ENCODE data around the gene RTKN2.

DNA sequence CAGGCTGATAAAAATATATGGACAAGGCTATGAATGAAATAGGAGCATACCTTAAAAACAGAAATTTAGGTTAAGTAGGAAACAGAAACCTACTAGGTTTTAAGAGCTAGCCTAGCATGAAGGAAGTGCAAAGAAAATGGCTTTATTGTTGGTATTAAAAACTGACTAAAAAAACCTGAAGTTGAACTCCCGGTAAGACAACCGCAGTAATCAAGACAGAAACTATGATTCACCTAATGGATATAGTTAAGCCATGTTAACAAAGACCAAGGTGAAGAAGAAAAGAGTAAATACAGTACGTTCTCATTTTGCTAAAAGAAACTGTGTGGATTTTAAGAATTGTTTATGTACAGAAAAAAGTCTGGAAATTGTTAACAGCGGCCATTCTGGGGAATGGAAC lies 2.5 kb downstream of the RTKN2 start:
- TF ChIP-seq, protein P1, sequence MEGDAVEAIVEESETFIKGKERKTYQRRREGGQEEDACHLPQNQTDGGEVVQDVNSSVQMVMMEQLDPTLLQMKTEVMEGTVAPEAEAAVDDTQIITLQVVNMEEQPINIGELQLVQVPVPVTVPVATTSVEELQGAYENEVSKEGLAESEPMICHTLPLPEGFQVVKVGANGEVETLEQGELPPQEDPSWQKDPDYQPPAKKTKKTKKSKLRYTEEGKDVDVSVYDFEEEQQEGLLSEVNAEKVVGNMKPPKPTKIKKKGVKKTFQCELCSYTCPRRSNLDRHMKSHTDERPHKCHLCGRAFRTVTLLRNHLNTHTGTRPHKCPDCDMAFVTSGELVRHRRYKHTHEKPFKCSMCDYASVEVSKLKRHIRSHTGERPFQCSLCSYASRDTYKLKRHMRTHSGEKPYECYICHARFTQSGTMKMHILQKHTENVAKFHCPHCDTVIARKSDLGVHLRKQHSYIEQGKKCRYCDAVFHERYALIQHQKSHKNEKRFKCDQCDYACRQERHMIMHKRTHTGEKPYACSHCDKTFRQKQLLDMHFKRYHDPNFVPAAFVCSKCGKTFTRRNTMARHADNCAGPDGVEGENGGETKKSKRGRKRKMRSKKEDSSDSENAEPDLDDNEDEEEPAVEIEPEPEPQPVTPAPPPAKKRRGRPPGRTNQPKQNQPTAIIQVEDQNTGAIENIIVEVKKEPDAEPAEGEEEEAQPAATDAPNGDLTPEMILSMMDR (IDR thresholded peaks at IDR 0.05), result no peak
- TF ChIP-seq POLR2A (IDR thresholded peaks at IDR 0.05) (no peak), EP300 (IDR thresholded peaks at IDR 0.05) (no peak)
